ENCODE data around the gene KCP. TPM values are rescaled to one million over a fixed set of nuclear protein-coding genes. Genes with fewer than 3 reads are reported as not detected.

The KCP gene
- total RNA-seq, 2 experiments from 2014 or later, result 0.11 TPM; not detected in 1

GRCh38 chr7:128852537-128853254 is 57.8 kb downstream of the KCP start:
- intact Hi-C loops (cut with DNase I, micrococcal nuclease), result no loop called here
- Mint-ChIP-seq H3K27me3 (no peaks in the 10 kb centered on the region), H3K9me3 (no peaks in the 10 kb centered on the region), H3K4me3 (no peak overlapping the region), H3K27ac (no peak overlapping the region), H3K4me1 (ENCODE audit: low read depth) (no peaks in the 10 kb centered on the region), H3K36me3 (ENCODE audit: low read depth) (no peaks in the 10 kb centered on the region)
- ATAC-seq (ENCODE audit: poor library complexity), result no peak
- H3K4me3 ChIP-seq (ENCODE audit: low read length), result no peak overlapping the region
- ChIA-PET CTCF (no interaction called here), POLR2A (no interaction called here)
- no peaks in the 10 kb centered on the region for H3K36me3 ChIP-seq (ENCODE audit: insufficient read depth, low read length)
- no peaks in the 10 kb centered on the region for H3K9me3 ChIP-seq (ENCODE audit: control insufficient read depth in 1 of 2, insufficient read depth in 1 of 2, low read length in 2 of 2)
- TF ChIP-seq CTCF (IDR thresholded peaks at IDR 0.05), result no peak
- H3K4me1 ChIP-seq (ENCODE audit: insufficient read depth, low read length), result no peaks in the 10 kb centered on the region
- no peak for DNase-seq
- H3K27me3 ChIP-seq (ENCODE audit: control insufficient read depth in 1 of 2, insufficient read depth in 2 of 2, low read length in 2 of 2), result peaks cover 0 to 2% of the 10 kb centered on the region in 2 experiments
- no peak overlapping the region for H3K27ac ChIP-seq (ENCODE audit: low read depth in 1 of 2, low read length in 2 of 2)

- Histone ChIP-seq H3K4me3 (ENCODE audit: low read length) (no peak overlapping the region), H3K27ac (ENCODE audit: low read depth in 1 of 2, low read length in 2 of 2) (no peak overlapping the region), H3K27me3 (ENCODE audit: control insufficient read depth in 1 of 2, insufficient read depth in 2 of 2, low read length in 2 of 2) (peaks cover 0 to 2% of the 10 kb centered on the region in 2 experiments), H3K4me1 (ENCODE audit: insufficient read depth, low read length) (no peaks in the 10 kb centered on the region), H3K36me3 (ENCODE audit: insufficient read depth, low read length) (no peaks in the 10 kb centered on the region), H3K9me3 (ENCODE audit: control insufficient read depth in 1 of 2, insufficient read depth in 1 of 2, low read length in 2 of 2) (no peaks in the 10 kb centered on the region)
- intact Hi-C loops (cut with DNase I, micrococcal nuclease), result no loop called here
- H3K9me3 Mint-ChIP-seq, result no peaks in the 10 kb centered on the region
- H3K27me3 Mint-ChIP-seq, result no peaks in the 10 kb centered on the region
- no peak for TF ChIP-seq CTCF (IDR thresholded peaks at IDR 0.05)
- no peak overlapping the region for H3K4me3 Mint-ChIP-seq
- ATAC-seq (ENCODE audit: poor library complexity) (no peak), DNase-seq (no peak)
- no peaks in the 10 kb centered on the region for H3K4me1 Mint-ChIP-seq (ENCODE audit: low read depth)
- H3K27ac Mint-ChIP-seq, result no peak overlapping the region
- CTCF ChIA-PET, result no interaction called here
- no peaks in the 10 kb centered on the region for H3K36me3 Mint-ChIP-seq (ENCODE audit: low read depth)
- POLR2A ChIA-PET, result no interaction called here
Measured at GRCh38 chr7:128849804-128850490, 60.6 kb downstream of the KCP start.

- intact Hi-C loops (cut with DNase I, micrococcal nuclease), result no loop called here
- CTCF ChIA-PET, result no interaction called here
- H3K4me3 ChIP-seq (ENCODE audit: low read length), result no peak overlapping the region
- no peak for TF ChIP-seq CTCF (IDR thresholded peaks at IDR 0.05)
- no peak overlapping the region for H3K27ac ChIP-seq (ENCODE audit: low read depth in 1 of 2, low read length in 2 of 2)
- Mint-ChIP-seq H3K4me1 (ENCODE audit: low read depth) (no peaks in the 10 kb centered on the region), H3K27me3 (no peaks in the 10 kb centered on the region), H3K9me3 (no peaks in the 10 kb centered on the region), H3K4me3 (no peak overlapping the region), H3K27ac (no peak overlapping the region), H3K36me3 (ENCODE audit: low read depth) (no peaks in the 10 kb centered on the region)
- H3K4me1 ChIP-seq (ENCODE audit: insufficient read depth, low read length), result no peaks in the 10 kb centered on the region
- ATAC-seq (ENCODE audit: poor library complexity) (no peak), DNase-seq (no peak)
- no peaks in the 10 kb centered on the region for H3K36me3 ChIP-seq (ENCODE audit: insufficient read depth, low read length)
- POLR2A ChIA-PET, result no interaction called here
- no peaks in the 10 kb centered on the region for H3K9me3 ChIP-seq (ENCODE audit: control insufficient read depth in 1 of 2, insufficient read depth in 1 of 2, low read length in 2 of 2)
- H3K27me3 ChIP-seq (ENCODE audit: control insufficient read depth in 1 of 2, insufficient read depth in 2 of 2, low read length in 2 of 2), result peaks cover 0 to 2% of the 10 kb centered on the region in 2 experiments
Measured at GRCh38 chr7:128849156-128849515, 61.4 kb downstream of the KCP start.

All from CD4-positive, alpha-beta T cell (primary cell).